ENCODE data around the gene CSNK2A2.

The CSNK2A2 gene

DNA sequence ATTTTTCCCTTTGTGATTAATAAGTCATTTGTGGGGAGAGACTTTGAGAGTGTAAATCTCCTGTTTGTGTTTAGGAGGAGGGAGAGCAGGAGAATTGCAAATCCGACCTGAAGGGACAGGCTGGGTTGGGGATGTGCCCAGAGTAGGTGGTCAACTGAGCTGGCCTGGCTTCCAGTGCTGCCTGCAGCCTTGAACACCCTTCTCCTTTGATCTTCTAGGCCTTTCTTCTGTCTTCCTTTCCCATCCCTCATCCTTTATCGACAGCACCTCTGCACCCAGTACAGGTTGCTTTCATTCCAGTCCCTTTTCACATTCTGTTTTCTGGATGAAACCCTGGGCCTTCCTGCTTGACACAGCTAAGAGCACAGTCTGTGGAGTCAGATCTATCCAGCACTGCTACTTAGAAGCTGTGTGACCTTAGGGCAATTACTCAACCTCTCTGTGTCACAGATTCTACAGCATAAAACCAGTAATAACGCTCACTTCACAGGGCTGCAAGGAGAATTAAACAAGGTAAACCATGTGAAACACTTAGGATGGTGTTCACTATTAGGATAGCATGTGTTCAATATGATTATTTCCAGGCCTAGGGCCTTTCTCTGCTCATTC lies 1.0 kb upstream of the CSNK2A2 start:
- DNase-seq: no peak

DNA sequence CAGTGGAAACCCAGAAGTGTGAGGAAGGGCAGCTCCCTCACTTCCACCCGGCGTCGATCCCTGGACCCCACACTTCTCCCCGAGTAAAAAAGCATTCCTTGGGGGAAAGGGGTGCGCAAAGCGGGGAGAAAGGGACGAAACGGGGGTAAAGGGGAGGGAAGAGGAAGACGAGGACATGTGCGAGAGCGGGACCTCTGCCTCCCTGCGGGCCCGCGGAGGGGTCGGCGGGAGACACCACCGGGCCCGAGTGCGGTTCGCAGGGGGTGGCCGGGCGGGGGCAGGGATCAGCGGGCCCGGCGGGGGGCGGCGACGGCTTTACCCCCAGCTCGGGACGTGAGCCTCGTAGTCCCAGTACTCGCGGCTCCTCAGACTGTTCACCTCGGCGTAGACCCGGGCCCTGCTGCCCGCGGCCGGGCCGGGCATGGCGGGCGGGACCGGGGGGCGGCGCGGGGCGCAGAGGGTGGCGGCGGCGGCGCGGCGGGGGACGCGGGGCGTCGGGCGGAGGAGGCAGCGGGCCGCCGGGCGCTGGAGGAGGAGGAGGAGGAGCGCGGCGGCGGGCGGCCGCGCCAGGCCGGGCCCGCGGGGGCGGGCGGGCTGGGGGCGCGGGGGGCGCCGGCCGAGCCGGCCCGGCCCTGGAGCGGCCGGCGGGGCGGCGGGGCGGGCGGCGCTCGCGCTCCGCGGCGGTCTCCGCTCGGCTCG lies 443 bp downstream of the CSNK2A2 start:
- no peak for DNase-seq

DNA sequence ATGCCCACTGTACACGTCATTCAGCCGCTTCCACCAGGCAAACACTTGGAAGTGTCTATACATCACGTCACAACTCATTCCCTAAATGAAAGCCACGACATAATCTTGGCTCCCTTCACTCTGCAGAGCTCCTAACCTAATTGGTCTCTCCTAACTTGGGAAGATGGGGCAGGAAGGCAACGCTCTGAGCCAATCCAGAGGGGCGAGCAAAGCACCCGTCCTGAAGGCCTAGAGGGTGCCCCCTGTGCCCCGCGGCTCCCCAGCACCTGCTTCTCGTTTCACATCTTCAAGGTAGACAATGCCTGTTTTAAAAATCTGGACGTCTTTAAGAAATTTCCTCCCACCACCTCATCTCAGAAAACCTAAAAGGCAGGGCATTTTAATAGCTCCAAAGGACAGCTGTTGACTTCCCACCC lies 1.0 kb downstream of the CSNK2A2 start:
- DNase-seq: no peak

DNA sequence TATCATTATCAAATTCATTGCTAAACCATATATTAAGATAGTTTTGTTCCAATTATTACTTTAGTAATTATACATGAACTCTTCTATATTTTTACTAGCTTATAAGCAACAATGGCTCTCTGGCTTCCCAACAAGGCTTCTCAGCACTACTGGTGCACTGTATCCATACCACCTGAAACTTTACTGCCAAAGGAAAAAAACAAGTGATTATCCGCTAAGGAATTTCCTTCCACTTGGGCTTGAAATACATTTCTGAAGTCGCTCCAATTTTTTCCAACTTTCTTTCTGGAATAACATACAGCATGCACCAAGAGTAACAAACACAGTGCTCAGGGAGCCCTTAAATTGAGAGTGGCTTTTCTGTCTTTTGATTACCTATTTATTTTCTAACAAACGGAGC lies 2.1 kb downstream of the CSNK2A2 start:
- DNase-seq: no peak

DNA sequence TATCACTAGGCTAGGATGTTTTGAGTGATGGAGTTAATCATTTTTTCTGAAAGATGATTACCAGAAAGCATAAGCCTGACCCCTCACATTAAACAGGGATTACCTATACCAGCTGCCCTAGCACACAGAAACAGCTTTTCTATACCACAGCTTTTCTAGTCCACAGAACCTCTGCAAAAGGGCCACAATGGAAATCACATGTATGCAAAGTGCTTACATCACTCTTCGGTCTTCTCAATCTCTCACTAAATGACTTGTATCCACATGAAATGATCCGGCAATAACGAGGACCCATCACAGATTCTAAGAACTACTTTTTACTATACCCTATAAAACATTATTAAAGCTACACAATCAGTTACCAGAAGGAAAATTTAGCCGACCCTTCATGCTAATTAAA lies 2.6 kb downstream of the CSNK2A2 start:
- DNase-seq: no peak

DNA sequence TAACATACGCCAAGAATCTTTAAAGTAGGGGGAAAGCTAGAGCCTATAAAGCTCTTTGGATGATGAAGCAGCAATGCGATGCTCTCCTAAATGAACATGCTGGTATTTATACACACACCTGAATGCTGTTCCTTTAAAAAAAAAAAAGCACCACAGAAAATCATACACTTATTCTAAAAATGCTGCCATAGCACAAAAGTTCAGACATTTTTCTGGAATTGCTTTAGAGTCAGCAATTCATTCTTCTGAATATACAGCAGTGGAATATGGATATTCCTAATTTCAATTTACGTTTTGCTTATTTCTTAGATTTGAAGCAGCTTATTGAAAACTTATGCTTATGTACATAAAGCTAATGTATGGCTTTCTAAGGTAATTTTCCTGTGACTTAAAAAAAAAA lies 3.1 kb downstream of the CSNK2A2 start:
- DNase-seq: no peak

DNA sequence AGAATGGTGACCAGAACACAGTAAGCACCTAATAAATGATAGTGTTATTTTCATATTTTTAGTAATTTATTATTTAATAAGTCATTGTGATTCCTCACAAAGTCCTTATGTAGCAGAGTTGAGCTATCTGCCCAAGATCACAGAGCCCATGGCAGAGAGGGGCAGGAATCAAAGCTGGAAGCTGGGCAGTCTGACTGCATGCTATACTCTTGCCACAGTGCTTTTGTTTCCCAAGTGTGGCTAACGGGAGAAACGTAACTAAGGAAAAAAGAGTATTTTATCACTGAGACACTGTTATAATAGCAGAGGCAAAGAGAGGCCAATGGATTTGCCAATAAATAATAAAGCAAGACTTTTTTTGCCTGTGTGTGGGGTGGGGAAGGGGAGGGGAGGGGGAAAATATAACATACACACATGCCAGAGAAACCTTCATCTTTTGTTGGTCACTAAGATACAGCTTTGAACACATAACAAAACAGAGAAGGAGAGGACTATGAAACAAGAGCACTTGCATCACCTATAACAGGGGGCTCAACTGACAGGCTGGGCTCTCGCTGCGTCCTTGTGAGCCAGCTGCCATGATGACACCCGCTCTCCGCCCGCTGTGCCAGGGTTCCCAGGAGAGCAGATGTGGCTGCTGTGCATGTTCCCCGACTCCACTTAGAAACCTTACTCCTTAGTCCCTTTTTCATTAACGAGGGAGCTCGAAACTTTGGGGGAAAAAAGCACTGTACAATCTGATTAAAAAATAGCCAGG lies 10.1 kb downstream of the CSNK2A2 start:
- no peak for DNase-seq

DNA sequence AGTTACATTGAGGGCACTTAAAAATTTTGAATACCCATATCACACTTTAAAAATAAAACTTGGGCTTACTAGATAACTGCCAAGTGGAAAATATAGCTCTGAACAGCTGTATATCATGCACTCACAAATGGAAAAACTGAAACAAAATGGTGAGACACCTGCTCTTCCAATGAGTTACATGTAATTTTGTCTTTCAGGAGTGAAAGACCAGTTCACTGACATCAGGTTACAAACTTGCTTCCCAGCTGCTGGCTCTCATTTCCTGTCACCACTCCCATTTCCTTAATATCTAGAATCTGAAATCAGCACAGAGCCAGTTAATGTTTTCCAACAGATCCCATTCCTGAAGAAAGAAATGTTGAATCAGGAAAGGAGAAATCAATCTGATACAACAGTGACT lies 10.8 kb downstream of the CSNK2A2 start:
- no peak for DNase-seq

DNA sequence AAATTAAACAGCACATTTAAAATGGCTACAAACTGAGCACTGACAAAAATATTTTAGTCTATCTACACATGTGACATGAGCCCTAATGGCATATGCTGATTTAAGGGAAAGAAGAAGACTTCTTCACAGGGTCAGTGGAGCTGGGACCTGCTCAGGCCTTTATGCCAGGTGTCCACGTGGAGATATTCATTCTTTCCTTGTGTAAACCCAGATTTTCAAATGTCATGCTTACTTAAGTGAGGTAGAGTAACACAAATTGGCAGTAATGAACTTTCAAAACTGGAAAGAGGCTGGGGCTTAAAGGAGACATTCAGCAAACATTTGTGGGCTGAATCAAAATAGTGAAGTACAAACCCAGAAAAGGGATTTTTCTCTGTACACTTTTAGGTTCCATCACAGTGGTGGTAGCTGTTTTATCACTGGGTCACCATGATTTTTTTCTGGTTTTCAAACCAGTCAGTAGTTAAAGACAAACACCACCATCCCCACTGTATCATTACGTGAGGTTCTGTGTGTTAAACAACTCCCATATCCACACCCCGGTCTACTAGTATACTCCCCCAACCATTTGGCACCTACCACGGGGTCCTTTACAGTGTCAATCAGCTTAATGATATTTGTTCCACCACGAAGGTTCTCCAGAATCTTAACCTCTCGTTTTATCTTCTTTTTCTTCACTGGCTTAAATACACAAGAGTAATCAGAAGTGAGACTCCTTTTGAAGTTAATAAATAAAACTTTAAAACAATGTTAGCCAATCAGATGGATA lies 11.5 kb downstream of the CSNK2A2 start:
- no peak for DNase-seq

DNA sequence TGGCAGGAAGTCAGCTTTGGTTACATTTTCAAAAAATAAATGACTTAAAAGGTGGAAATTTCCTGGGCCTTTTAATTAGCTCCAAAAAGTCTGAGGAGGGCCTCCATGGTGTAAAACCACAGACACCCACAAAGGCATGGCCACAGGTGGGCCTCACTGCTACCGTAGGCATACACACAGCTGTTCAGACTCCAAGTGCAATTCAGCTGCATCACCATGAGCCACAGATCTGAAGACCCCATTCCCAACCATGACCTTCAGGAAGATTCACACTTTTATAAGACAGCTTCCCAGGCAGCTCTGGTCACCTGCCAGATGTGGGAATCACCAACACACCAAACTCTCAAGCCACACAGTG lies 20.6 kb downstream of the CSNK2A2 start:
- DNase-seq: no peak

DNA sequence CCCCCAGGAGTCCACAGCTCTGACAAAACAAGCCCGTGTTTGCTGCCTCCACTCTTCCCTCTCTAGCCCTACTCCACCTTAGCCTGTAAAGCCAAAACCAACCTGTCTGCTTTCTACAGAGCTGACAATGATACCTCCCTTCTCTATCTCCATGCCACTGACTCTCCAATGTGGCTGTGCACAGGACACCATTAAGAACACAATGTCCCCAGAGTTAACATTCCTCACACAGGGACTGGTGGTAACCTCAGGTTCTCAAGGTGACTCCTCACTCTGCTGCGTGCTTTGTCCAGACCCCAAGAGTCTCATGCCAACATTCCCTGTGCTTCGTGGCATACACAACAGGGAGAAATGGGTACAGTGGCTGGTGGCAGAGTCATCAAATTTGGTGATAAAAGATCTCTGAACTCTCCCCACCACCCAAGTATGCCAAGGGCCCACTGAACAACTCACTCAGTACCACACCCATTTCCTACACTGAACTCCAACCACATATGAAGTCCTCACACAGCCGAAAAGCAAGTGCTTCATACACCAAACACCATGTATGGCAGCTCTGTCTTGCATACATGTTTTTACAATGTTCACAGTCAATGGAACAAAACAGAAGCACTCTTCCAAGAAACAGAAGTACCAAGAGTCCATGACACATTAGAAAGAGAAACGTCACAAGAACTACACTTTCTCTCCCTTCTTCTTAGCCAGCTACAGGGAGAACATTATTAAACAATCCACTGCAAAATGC lies 21.1 kb downstream of the CSNK2A2 start:
- peak in 1 of 2 donors; percentile 5 for DNase-seq

DNA sequence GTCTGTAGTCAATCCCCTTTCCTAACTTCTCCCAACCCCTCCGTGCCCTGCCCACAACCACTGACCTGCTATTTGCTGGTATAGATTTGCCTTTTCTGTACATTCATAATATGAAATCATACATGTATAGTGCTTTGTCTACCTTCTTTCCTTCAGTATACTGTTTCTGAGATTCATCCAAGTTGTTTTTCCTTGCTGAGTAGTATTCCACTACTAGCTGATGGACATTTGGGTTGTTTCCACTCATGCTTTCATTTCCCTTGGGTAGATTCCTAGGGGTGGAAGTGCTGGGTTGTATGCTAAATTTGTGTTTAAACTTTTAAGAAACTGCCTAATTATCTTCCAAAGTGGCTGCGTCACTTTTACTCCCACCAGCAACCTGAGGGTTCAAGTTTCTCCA lies 27.7 kb downstream of the CSNK2A2 start:
- no peak for DNase-seq

DNA sequence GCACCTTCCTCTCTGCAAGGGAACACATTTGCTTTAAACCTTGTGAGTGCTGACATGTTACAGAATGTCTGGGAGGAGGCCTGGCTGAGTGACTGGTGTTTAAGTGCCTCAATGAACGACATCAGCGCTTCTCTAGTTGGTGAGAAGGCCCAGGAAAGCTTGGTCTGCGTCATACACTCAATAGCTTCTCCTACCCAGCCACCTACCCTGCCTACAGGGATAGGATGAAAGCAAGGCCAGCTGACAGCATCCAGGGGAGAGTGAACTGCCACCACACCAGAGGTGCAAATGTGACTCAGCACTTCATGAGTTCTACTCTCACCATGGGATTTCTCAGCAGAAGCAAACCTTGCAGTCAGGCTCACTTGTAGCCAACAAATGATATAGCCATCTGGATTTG lies 37.1 kb downstream of the CSNK2A2 start:
- no peak for DNase-seq

DNA sequence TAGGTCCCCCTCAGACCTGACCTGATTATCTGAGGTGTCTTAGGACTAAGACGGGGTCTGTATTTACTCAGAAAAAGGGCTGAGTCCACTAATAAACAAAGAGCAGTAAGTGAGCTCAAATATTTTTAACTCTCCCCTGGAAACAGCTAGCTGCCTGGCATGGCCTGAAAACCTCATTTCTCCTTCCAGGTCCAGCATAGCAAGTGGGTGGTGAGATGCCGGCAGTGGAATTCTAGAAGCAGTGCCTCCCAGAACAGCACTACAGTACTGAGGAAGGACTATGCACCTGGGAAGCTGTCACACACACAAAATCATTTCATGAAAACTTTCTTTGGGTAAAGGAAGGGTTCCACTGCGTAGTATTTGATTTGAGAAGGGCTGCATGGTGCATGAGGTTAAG lies 39.2 kb downstream of the CSNK2A2 start:
- DNase-seq: no peak

DNA sequence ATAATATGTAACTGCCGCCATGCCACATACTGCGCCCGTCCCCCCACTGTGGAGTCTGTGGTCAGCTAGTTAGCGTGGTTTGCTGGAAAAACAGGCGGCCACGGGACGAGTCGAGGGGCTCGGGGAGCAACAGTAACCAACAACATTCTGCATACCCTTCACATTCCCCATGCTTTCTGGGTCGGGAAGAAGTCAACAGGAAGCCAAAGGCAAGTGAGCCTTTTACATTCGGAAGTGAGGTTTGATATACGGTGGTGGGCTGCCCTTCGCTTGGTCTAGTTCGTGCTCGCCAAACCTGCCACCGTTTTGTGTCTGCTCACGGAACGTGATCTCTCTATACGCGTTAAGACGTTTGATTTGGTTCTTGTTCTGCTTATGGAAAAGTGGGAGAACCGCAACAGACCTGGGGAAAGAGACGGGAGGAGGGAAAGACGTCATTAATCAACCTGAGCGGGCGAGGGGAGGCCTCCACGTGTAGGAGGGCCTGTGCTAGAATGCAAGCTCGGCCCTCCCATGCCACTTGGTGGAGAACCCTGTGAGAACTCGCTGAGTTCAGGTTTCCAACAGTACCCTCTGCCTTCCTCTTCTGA lies 39.9 kb downstream of the CSNK2A2 start:
- DNase-seq: no peak

DNA sequence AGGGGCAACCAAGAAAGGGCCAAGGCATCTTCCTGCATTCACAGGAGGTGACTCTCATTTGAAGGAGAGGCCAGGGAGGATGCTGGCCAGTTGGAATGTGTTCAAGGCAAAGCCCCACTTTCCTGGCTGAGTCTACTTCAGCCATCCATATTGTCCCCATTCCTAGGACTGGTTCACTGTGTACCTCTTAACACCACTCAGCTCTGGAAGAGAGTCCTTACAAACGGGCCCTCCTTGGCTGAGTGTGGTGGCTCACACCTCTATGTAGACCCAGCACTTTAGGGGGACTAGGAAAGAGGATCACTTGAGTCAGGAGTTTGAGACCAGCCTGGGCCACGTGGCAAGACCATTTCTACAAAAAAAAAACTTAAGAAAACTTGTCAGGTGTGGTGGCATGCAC lies 40.7 kb downstream of the CSNK2A2 start:
- no peak for DNase-seq

DNA sequence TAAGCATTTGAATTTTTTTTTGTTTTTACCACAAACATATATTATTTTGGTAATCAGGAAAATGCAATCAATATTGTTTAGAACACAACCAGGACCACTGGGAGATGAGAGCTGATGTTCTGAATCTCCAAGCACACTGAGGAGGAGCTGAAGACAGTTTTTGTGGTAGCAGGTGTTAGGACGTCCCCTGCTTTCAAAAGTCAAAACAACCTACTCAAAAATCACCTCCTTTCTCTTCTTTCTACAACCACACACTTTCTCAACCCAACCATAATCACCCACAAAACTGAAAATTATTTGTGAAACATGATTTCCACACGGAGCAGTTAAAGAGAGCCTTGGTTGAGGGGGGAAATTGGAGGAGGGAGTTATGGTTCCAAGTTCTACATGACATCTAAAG lies 42.1 kb downstream of the CSNK2A2 start:
- DNase-seq: no peak

DNA sequence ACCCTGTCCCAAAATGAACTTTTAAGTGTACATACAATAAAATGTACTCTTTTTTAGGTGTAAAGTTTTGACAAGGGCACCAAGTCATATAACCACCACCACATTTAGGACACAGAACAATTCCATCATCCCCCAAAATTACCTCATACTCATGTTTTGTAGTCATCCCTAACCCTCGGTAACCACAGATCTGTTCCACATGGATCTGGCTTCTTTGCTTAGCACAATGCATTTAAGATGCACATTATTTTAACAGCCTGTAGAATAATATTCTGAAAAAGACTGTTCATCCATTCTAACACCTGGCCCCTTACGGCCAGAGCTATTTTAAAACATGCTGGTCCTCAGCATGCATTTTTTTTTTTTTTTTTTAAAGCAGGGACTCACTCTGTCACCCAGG lies 43.6 kb downstream of the CSNK2A2 start:
- DNase-seq: no peak

DNA sequence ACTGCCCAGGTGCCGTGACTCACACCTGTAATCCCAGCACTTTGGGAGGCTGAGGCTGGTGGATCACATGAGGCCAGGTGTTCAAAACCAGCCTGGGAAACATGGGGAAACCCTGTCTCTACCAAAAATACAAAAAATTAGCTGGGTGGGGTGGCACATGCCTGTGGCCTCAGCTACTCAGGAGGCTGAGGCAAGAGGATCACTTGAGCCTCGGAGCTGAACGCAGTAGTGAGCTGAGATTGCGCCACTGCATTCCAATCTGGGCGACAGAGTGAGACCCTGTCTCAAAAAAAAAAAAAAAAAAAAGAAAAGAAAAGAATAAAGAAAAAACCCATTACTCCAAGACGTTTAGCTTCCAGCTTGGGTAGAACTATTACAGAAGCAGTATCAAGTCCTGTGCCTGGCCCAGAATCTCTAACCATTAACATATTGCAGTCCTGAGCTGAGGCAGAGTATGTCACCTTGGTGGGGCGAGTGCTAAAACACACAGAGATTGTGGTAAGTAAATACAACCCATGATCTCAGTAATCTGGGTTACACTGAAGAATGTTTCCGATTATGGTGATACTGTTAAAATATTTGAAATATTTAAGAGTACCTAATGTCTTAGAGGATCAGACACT lies 45.5 kb downstream of the CSNK2A2 start:
- no peak for DNase-seq

DNA sequence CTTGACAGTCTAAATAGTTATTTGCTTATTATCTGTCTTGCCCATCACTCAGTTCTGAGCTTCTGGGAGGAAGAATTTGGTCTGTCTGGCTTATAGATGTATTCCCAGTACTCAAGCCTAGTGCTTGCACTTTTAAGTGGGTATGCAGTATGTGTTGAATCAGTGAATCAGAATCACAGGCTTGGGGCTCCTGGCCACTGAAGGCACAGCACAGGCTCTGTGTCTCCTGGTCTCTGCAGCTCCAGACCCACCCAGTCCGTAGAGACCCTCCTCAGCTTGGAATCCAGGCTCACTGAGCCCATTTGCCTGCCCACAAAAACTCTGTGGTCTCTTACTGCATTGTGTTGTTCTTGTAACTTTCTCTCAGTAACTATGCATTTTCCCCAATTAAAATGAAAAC lies 49.4 kb downstream of the CSNK2A2 start:
- DNase-seq: no peak

DNA sequence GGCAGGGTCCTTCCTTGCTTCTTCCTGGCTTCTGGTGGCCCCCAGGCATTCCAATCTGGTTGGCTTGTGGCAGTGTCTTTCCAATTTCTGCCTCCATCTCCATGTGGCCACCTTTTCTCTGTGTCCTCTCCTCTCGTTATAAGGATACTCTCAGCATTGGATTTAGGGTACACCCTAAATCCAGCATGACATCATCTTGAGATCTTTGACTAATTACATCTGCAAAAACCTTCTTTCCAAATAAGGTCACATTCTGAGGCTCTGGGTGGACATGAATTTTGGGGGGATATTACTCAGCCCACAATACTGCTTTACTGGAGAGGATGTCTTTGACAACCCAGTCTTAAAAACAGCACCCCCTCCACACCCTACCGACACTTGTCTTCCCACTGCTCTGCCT lies 49.8 kb downstream of the CSNK2A2 start:
- DNase-seq: no peak

DNA sequence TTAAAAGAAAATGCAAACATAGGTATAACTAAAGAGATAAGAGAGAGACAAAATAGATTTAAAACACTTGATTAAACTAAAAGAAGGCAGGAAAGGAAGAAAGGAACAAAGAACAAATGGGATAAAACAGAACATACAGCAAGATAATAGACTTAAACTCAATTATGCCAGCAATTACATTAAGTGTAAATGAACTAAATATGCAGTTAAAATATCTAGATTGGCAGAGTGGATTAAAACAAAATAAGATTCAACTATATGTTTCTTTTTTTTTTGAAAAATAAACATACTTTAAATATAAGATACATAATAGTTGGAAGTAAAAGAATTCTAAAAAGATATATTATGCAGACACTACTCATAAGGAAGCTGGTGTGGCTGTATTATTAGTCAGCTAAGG lies 59.1 kb downstream of the CSNK2A2 start:
- DNase-seq: no peak
